ENCODE measurements around the gene WLS. TPM values are rescaled to one million over a fixed set of nuclear protein-coding genes. Genes with fewer than 3 reads are reported as not detected.

WLS gene
- total and polyA plus RNA-seq, 2 donors (not counting 1 experiment from before 2014, with no cell fraction given): 0.49 TPM; not detected in 1

GRCh38 chr1:68225781-68226180, 6.5 kb downstream of the WLS start:
- DNase-seq: no peak
- Histone ChIP-seq H3K4me1 (ENCODE audit: control insufficient read depth in 2 of 2, insufficient read depth in 2 of 2, low read length in 2 of 2) (peaks cover 0 to under 1% of the 10 kb centered on the region in 2 donors), H3K9me3 (ENCODE audit: control extremely low read depth in 1 of 3, control insufficient read depth in 2 of 3, insufficient read depth in 1 of 3, low read length in 2 of 3) (no peaks in the 10 kb centered on the region), H3K4me3 (ENCODE audit: control extremely low read depth in 1 of 5, extremely low read depth in 1 of 5, insufficient read depth in 1 of 5, low read depth in 2 of 5, low read length in 4 of 5) (no peak overlapping the region), H2AFZ (ENCODE audit: insufficient read depth, low read depth, low read length, poor library complexity, severe bottlenecking) (no peak overlapping the region), H3K36me3 (replicated peaks in 1 of 2; ENCODE audit: control extremely low read depth in 1 of 2, control insufficient read depth in 1 of 2, extremely low read depth in 1 of 2, insufficient read depth in 2 of 2, low read length in 1 of 2) (no peaks in the 10 kb centered on the region), H3K9ac (ENCODE audit: low read length) (no peak overlapping the region), H3K27ac (ENCODE audit: low read length in 2 of 2) (no peak overlapping the region), H4K20me1 (ENCODE audit: control insufficient read depth, insufficient read depth, low read length, poor library complexity, severe bottlenecking) (no peaks in the 10 kb centered on the region), H3K4me2 (replicated peaks; ENCODE audit: low read depth, low read length, poor library complexity, severe bottlenecking) (no peak overlapping the region), H3K27me3 (replicated peaks in 1 of 4; ENCODE audit: control extremely low read depth in 1 of 4, control insufficient read depth in 3 of 4, insufficient read depth in 4 of 4, low read length in 3 of 4) (peaks cover 0 to 20% (median 9%) of the 10 kb centered on the region in 4 experiments), H3K79me2 (ENCODE audit: control insufficient read depth, insufficient read depth, low read length) (no peaks in the 10 kb centered on the region)
- Mint-ChIP-seq H3K27me3 (peaks cover 43% of the 10 kb centered on the region), H3K27ac (no peak overlapping the region), H3K4me3 (no peak overlapping the region), H3K9me3 (ENCODE audit: insufficient read depth) (no peaks in the 10 kb centered on the region), H3K4me1 (peaks cover 7% of the 10 kb centered on the region)
- POLR2A ChIA-PET: no interaction called here
- no peak for TF ChIP-seq EZH2 (IDR thresholded peaks at IDR 0.05; ENCODE audit: borderline replicate concordance, insufficient read depth, low read depth, low read length, poor library complexity, severe bottlenecking)
- TF ChIP-seq CTCF (IDR thresholded peaks at IDR 0.05): no peak
- intact Hi-C loops (cut with micrococcal nuclease): no loop called here
- WGBS (ENCODE audit: insufficient coverage): no CpG with 5 or more reads among the region's 1 CpG
- no peak for ATAC-seq (ENCODE audit: low read depth)
- CTCF ChIA-PET: no interaction called here

GRCh38 chr1:68223687-68224086, 8.6 kb downstream of the WLS start:
- TF ChIP-seq EZH2 (IDR thresholded peaks at IDR 0.05; ENCODE audit: borderline replicate concordance, insufficient read depth, low read depth, low read length, poor library complexity, severe bottlenecking) (no peak), CTCF (IDR thresholded peaks at IDR 0.05) (no peak)
- WGBS (ENCODE audit: insufficient coverage): 58% methylated on average over 2 of the region's 2 CpGs
- no peak overlapping the region for H3K4me2 ChIP-seq (replicated peaks; ENCODE audit: low read depth, low read length, poor library complexity, severe bottlenecking)
- no peaks in the 10 kb centered on the region for H3K36me3 ChIP-seq (replicated peaks in 1 of 2; ENCODE audit: control extremely low read depth in 1 of 2, control insufficient read depth in 1 of 2, extremely low read depth in 1 of 2, insufficient read depth in 2 of 2, low read length in 1 of 2)
- no peak overlapping the region for H3K4me3 ChIP-seq (ENCODE audit: control extremely low read depth in 1 of 5, extremely low read depth in 1 of 5, insufficient read depth in 1 of 5, low read depth in 2 of 5, low read length in 4 of 5)
- H3K9ac ChIP-seq (ENCODE audit: low read length): no peak overlapping the region
- CTCF ChIA-PET: no interaction called here
- H3K4me3 Mint-ChIP-seq: no peak overlapping the region
- H3K27me3 Mint-ChIP-seq: peaks cover 30% of the 10 kb centered on the region
- H3K79me2 ChIP-seq (ENCODE audit: control insufficient read depth, insufficient read depth, low read length): no peaks in the 10 kb centered on the region
- intact Hi-C loops (cut with micrococcal nuclease): no loop called here
- POLR2A ChIA-PET: no interaction called here
- H3K9me3 Mint-ChIP-seq (ENCODE audit: insufficient read depth): no peaks in the 10 kb centered on the region
- H3K27me3 ChIP-seq (replicated peaks in 1 of 4; ENCODE audit: control extremely low read depth in 1 of 4, control insufficient read depth in 3 of 4, insufficient read depth in 4 of 4, low read length in 3 of 4): peaks cover 0 to 6% (median 1%) of the 10 kb centered on the region in 4 experiments
- DNase-seq (no peak), ATAC-seq (ENCODE audit: low read depth) (no peak)
- H3K27ac Mint-ChIP-seq: no peak overlapping the region
- no peak overlapping the region for H2AFZ ChIP-seq (ENCODE audit: insufficient read depth, low read depth, low read length, poor library complexity, severe bottlenecking)
- no peaks in the 10 kb centered on the region for H4K20me1 ChIP-seq (ENCODE audit: control insufficient read depth, insufficient read depth, low read length, poor library complexity, severe bottlenecking)
- H3K4me1 Mint-ChIP-seq: no peaks in the 10 kb centered on the region
- H3K27ac ChIP-seq (ENCODE audit: low read length in 2 of 2): no peak overlapping the region
- H3K9me3 ChIP-seq (ENCODE audit: control extremely low read depth in 1 of 3, control insufficient read depth in 2 of 3, insufficient read depth in 1 of 3, low read length in 2 of 3): no peaks in the 10 kb centered on the region
- H3K4me1 ChIP-seq (ENCODE audit: control insufficient read depth in 2 of 2, insufficient read depth in 2 of 2, low read length in 2 of 2): no peaks in the 10 kb centered on the region

Measured in B cell (primary cell).